Right lung (tissue), 5 donors: ENCODE measurements around the gene ZFP36L1. TPM values are rescaled to one million over a fixed set of nuclear protein-coding genes. Genes with fewer than 3 reads are reported as not detected.

Experiments used
- DNase-seq, 2 donors: peaks; one replicate each; pipeline ENCODE4 v3.0.0-alpha.2; 2013
- polyA plus RNA-seq, 5 donors: library from polyadenylated mRNA; unstranded; fragments of 120-200 nt; gene quantifications; one replicate each; pipeline versions ENCODE4 v1.2.1 to v1.2.3, GENCODE V29; 2013; ENCODE audit warnings: inconsistent platforms in 1 of 5, low replicate concordance in 1 of 5; ENCODE audit not compliant: insufficient read length in 5 of 5, insufficient read depth in 1 of 5

Gene ZFP36L1
- polyA plus RNA-seq, 5 donors: 423 to 620 (median 465) TPM

DNA sequence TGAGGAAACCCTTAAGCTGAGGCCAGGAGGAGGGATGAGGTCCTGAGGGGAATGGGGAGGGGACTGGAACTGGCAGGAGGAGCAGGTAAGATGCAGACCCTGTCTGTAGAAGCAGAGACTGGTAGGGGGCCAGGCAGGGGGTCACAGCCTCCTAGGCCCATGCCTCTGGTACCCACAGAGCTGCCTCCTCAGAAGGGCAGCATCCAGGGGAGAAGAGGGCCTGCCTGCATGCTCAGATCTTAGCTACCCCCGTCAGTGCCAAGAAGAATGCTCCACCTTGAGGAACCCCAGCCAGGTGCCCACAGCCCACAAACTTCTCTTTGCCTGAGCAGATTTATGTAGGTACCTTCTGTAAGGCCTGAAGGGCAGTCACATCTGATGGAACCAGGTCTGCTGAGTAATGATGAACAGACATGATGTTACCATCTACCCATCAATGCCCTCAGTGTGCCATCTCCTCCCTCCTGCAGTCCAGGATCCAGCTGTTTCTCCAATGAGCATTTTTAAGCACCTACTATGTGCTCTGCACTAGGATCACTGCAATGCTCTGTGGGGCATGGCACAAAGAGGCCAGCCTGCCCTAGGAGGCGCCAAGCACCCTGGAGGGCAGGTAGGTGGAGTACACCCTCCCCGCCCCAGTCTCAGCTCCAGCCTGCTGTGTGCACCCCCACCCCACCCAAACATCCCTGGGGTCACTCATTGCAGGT lies 24.8 kb upstream of the ZFP36L1 start:
- no peak for DNase-seq

DNA sequence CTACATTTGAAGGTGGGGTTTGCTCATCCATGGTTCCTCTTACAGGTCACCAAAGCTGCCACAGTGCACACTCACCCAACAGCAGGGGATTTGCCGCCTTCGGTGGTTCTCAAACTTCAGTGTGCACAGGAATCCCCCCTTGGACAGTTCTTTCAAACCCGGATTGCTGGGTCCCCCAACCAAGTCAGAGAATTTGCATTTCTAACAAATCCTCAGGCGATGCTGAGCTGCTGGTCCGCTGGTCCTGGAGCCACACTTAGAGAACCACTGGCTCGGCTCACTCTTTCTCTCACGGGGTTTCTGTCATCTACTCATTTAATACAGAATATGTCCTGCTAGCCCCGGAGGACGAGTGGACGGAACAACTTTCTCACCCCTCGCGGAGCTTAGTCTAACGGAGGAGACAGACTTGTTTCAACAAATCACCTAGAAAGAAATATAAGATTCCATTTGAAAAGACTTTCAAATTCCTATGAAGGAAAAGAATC lies 24.1 kb upstream of the ZFP36L1 start:
- DNase-seq: no peak

DNA sequence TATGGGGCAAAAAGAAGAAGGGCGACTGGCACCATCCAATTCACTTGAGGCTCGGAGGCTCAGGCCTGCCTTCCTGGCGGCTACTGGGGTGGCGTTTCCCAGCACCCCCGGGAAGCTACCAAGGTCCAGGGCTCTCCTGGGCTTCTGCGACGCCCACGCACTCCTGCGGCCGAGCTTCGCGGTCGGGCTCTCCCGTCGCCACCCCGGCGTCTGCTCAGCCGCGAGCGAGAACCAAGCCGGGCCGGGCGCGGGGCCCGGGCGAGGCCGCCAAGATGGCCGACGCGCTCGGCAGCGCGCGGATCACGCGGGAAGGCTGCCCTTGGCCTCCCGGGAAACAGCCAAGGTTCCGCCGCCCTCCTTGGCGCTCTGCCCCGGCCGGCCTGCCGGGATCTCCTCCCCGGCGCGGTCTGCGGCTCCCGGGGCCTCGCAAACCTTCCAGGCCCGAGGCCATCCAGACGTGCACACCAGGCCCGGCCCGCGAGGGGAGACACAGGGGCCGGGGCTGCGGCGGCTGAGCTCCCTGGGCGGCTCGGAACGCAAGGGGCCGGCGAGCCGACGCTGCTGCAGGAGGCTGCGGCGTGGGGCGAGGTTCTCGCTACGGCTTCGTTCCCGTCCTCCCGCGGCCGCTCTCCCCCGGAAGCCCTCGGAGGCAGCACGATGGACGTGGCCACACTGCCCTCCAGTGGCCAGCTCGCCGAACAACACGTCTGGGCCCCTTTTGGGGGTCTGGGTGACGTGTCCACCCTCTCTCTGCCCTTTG lies 23.5 kb upstream of the ZFP36L1 start:
- DNase-seq: peak; percentile 94 to 95

DNA sequence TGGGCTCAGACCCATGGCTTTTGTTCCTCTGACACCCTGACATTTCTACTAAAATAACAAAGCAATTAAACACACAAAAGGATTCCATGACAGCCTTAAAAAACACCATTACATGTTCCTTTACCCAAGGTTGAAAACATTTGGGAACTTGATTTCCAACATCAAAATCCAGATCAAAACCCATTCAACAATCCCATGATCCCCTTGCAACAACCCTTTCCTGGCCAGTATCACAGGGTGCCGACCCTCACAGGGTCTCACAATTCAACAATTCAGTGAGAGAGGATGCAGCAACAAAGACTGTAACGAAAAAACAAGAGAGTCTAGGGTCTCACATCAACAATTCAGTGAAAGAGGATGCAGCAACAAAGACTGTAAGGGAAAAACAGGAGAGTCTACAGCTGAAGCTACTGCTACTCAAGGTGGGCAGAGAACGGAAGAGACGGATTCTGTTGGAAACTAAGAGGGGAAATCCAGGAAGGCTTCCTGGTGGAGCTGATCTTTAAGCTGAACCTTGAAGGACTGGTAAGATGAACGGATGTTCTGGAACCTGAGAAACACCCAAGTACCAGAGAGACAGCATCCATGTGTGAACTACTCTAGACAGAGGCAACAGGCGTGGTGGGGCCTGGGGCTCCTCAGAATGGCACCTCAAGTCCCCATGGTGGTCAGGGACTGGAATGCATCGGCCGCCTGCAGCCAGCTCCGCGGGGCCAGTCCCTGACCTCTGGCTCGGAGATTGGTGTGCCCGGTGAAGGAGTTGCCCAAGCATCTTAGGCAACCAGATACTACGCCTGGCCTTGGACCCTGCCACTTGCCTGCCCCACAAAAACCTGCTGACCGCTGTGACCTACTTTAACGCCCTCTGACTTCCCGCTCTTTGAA lies 22.7 kb upstream of the ZFP36L1 start:
- DNase-seq: no peak

DNA sequence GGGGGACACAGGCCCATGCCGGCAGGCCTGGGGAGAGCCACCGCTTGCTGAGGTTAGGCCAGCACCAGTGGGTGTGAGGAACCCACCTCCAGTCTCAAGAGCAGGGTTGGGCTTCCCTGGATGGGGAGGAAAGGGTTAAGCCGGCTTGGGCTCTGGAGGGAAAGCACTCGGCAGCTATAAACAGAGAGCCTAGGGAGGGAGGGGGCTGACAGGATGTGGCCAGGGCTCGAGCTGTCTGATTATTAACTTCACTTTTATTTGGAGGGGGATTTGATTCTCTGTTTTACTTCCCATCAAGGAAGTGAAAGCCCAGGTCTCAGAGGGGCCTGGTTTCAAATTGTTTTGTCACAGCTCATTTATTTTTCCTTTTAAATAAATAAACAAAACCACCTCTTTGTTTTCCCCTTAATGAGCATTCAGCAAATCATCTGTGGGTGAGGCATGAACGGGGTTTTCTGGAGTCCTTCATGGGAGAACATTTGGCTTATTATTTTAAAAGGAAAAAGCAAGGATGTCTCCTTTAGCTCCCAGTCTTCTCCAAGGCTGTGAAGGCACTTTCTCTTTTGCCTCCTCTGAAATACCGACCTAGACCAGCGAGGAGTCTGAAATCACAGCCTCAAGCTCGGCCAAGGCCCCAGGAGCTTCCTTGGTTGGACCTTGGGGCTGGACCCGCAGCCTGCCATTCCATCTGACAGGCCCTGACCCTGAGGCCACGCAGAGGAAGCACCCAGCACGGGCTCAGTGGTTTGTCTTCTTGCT lies 21.9 kb upstream of the ZFP36L1 start:
- DNase-seq: peak; percentile 82 to 84

DNA sequence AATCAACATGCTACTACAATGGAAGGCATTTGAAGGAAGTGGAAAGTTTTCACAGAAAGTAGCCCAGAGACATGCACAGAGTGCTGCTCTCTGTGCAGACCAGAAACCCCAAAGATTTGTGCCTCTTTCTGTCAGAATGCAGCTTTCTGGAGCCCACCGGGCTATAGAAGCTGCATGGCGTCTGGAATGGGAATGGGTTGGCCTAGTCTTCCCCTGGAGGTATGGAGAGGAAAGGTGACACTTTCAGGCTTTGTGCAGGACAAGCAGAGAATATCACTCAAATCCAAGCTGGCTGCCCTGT lies 21.3 kb upstream of the ZFP36L1 start:
- no peak for DNase-seq

DNA sequence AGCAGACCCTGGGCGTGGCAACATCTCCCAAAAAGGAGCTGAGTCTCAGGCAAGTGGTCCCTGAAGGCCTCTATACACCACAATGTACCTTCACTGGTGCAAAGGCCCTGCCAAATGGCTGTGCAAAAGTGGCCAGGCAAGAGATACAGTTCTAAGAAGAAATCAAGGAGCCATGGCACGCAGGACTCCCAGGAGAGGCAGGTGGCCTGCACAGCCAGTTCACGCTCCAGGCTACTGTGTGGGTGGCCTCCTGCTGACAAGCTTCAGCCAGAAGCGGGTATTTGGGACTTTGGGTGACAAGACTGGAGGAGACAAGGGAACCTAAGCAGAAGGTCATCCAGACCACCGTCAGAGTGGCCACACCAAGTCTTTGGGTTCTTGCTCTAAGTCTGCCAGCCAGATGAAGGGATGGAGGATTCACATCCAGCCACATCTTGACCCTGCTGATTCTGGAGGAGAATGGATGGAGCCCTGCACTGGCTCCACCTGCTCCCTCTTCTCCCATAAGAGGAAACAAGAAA lies 20.5 kb upstream of the ZFP36L1 start:
- DNase-seq: no peak

DNA sequence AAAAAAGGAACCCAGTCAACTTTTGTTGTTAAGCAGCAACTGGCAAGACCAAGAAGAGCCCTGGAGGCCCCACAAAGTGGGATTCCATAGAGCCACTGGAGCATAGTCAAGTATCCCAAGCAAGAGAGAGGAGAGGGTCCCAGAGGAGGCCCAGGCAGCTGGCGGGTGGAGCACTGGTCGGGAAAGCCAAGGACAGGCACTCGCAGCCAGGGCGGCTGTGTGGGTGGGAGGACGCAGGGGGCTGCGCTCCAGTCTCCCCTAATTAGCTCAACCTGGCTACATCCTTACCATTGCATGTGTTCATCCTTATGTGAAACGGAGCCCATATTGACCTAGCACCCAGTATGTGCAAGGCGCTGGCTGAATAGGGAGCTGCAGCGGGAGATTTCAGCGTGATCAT lies 18.3 kb upstream of the ZFP36L1 start:
- no peak for DNase-seq

DNA sequence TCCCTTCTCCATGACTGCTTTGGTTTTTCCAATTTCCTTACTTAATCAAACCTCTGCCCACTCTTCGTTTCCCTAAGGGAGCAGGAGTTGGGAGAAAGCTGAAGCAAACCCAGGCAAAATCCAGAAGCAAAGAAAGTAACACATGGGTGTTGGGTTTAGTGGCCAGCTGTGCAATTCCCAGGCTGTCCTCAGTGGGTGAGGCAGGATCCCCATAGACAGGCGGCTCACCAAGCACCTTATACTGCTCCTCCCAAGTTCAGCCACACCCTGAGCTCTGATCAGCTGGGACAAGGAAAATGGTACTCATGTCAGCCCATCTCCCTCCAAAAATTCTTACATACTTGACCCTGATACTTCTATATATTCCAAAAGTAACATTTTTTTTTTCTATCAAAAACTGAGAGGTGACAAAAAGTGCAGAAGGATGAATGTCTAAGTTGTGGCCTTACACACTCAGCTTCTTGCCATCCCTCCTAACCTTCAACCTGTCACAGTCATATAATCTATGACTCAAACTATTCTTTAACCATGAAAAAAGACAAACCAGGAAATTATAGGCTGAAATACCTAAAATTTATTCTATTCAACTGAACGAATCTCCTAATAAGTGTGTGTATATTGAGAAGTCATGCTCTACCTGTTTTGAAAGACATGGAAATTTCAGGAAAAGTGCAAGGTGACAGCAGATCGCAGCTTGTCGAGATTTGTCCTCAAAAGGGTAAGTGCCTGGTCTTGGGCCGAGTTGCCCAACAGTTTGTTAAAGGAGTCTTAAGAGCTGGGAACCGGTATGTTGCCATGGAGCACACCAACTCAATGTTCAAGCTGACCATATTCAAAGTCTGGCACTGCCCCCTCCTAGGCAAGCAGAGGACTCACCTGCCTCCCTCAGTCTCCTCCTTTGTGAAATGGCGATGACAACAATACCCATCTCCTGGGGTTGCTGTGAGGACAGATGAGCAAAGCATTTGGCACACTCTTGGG lies 17.6 kb upstream of the ZFP36L1 start:
- no peak for DNase-seq

DNA sequence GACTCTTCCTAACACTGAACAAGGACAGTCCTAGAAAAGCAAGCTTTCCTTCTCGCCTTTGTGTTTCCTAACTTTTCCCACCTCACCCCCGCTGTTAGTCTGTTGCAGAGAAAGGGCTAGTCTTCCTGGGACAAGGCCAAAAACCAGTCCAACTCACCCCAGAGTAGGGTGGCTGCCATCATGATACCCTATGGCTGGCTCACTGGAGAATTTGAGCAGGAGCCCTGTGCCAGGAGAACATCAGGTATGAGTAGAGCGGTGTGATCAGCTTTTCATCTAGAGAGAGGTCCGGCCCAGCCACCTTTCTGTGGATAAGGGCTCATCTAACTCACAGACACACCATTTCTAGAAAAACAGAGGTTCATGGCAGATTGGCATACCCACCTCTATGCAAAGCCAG lies 16.7 kb upstream of the ZFP36L1 start:
- no peak for DNase-seq

DNA sequence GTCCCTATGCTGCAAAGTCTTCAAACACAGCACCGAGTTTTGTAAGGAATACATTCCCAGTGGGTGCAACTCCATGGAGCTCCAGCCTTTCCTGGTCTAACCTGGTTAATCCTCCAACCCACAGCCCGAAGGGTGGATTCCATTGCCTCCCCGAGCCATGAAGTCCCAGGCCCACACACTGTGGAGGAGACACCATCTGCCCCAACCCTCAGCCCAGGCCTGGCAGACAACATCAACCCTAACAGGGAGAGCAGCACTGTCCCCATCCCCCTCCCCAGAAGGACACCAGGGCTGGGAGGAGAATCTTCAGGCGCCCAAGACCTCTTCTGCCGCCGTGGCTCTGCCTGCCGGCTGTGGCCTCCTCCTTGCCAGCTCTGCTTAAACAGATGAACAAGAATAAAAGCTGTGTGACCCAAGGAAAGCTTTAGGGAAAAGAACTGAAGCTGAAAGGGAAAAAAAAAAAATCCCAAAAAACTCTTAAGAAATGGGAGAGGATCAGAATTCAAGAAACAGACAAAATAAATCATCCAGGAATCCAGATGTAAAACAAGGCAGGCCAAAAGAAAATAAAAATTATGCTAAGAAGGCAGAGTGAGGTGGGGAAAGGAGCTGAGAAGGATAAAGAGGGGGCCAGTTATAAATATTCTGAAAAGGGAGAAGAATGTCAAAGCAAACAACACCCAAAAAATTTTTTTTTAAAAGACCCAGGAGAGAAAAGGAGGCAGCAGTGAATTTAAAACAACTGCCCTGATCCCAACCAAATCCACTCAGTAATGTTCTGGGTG lies 16.0 kb upstream of the ZFP36L1 start:
- DNase-seq: no peak

DNA sequence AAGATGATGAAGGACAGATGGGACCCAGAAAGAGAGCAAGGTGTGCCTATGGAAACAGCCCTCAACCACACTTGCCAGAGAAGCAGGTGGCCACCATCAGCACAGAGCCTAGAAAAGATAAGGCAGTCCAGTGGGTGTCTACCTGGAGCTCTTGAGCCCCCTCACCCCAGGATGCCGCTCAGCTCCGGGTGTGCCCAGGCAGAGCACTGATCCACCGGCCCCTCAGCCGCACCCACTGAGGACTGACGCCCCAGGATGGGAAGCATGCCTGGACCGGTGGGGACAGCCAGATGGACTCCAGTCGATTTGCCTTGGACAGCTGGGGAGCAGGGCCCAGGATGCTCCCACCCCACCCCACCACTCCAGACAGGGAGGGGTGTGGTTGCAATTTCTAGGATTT lies 15.1 kb upstream of the ZFP36L1 start:
- no peak for DNase-seq

DNA sequence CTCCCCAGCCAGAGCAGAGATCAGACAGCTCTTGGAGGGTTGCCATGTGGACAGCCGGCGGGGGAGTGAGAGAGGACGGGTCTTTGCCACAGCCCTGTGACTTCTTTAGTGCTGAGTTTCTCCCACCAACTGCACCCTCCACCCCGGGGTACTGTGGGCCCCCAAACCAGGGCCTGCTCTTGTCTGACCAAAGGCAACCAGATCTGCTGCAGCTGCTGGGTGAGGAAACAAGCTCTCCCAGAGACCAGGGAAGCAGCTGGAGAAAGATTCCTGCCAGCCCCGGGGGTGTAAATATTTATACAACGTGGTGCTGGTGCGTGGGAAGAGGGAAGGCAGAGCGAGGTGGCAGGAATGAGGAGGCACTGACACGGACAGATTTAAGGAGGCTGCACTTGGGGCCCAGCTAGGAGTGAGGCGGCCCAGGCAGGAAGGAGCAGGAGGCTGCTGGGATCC lies 14.3 kb upstream of the ZFP36L1 start:
- peak in 1 of 2 donors; percentile 71 for DNase-seq

DNA sequence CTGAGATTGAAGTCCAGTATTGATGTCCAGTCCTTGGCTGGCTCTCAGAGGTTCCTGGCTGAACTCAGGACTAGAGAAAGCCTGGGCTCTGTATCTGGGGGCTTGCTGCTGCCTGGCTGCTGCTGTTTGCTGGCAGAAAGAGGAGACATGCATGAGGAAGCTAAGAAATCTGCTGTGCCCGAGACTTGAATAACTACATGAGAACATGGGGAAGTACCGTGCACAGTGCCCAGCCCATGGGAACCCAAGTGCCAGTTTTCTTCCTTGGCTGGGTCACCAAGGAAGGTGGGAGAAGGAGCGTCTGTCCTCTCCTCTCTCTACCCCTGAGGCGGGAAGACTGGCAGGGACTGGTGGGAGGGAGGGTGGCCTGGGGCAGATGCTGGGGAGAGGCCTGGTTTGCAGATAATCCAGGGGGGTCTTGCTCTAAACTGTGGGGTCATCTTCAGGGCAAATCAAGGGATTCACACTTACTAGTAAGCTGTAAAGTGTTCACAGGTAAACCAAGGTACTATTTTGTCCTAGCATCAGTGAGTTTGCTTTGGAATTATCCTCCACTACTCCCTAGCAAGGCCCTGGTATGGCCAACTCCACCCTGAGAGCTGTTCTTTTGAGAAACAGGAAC lies 13.8 kb upstream of the ZFP36L1 start:
- DNase-seq: no peak

DNA sequence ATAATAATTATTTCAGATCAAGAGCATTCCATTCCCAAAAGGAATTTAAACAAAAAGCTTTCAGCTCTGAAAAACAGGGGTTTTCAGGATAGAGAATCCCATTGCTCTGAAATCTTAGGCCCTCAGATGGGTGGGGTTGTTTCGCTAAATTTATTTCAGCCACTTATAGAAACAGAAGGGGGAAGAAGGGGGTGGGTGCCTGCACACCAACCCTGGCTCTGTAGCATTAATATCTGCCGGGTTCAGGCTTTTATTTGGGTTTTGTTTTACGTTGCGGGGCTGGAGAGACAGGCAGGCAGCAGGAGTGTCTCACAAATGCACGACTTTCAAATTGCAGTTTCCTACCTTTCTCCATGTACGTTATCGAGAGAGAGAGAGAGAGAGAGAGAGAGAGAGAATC lies 12.5 kb upstream of the ZFP36L1 start:
- no peak for DNase-seq

DNA sequence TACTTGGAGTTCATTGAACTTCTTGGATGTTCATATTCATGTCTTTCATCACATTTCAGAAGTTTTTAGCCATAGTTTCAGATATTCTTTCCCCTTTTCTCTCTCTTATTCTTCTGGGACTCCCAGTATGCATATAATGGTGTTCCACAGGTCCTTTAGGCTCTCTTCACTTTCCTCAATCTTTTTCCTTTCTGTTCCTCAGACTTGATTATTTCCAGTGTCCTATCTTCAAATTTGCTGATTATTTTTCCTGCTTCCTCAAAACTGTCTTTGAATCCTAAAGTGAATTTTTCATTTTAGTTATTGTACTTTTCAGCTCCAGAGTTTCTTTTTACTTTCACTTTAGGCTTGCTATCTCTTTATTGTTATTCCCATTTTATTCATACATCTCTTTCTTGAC lies 8.8 kb upstream of the ZFP36L1 start:
- DNase-seq: no peak

DNA sequence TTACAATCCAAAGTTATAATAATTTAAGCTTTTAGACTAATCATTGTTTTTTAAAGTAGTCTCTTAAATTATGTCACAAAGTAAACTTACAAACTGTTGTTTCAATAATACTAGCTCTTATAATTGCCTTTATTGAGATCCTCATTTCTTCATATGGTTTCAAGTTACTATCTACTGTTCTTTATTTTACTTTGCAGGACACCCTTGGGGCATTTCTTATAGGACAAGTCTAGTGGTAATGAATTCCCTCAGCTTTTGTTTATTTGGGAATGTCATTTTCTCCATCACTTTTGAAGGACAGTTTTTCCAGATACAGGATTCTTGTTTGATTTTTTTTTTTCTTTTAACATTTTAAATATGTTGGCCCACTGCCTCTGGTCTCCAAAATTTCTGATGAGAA lies 8.1 kb upstream of the ZFP36L1 start:
- DNase-seq: no peak

DNA sequence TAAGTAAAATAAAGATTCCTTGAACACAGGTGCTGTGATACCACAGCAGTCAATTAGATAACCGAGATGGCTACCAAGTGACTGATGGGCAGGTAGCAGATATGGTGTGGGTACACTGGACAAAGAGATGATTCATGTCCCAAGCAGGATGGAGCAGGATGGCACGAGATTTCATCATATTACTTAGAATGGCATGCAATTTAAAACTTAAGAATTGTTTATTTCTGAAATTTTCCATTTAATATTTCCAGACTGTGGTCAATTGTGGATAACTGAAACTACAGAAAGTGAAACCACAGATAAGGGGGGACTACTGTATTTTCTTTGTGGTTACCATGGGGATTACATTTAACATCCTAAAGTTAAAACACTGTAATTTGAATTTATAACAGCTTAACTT lies 7.5 kb upstream of the ZFP36L1 start:
- no peak for DNase-seq

DNA sequence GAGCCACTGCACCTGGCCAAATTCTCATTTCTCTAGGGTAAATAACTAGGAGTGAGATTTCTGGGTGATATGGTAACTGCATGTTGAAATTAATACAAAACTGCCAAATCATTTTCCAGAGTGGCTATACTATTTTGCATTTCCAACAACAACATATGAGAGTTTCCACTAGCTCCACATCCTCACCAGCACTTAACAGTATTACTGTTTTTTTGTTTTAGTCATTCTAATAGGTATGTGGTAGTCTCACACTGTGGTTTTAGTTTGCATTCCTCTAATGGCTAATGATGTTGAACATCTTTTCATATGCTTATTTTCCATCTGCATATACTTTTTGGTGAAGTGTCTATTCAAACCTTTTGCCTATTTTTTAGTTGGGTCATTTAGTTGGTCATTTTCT lies 5.8 kb upstream of the ZFP36L1 start:
- no peak for DNase-seq
